Aorta (tissue), 5 donors: Measurements from ENCODE around the gene KRI1. TPM values are rescaled to one million over a fixed set of nuclear protein-coding genes. Genes with fewer than 3 reads are reported as not detected.

Source experiments
- ATAC-seq: fragments of 200-7000 bp; cut with Tn5 transposase; one replicate; pipeline ENCODE4 v1.9.1; 2022; ENCODE audit warnings: moderate library complexity; ENCODE audit not compliant: low FRiP score
- DNase-seq, 2 donors: peaks; one replicate each; pipeline ENCODE4 v3.0.0-alpha.2; 2020
- H3K27ac ChIP-seq, 2 donors: one replicate each; pipeline ENCODE4 v1.5.1; 2013; ENCODE audit warnings: low read length in 2 of 2, mild to moderate bottlenecking in 2 of 2, moderate library complexity in 2 of 2, control low read depth in 1 of 2, inconsistent platforms in 1 of 2, low read depth in 1 of 2
- H3K27me3 ChIP-seq, 2 donors: one replicate each; pipeline ENCODE4 v1.6.1; 2013; ENCODE audit warnings: control low read depth in 1 of 2, low read length in 1 of 2, mild to moderate bottlenecking in 1 of 2, moderate library complexity in 1 of 2; ENCODE audit not compliant: insufficient read depth in 2 of 2, control insufficient read depth in 1 of 2
- H3K36me3 ChIP-seq, 2 donors: one replicate each; pipeline ENCODE4 v1.6.1; 2013; ENCODE audit warnings: control low read depth in 1 of 2, low read length in 1 of 2, mild to moderate bottlenecking in 1 of 2; ENCODE audit not compliant: insufficient read depth in 2 of 2, control insufficient read depth in 1 of 2
- H3K4me1 ChIP-seq, 2 donors: one replicate each; pipeline ENCODE4 v1.6.1; 2013; ENCODE audit warnings: low read length in 2 of 2, control low read depth in 1 of 2, mild to moderate bottlenecking in 1 of 2, moderate library complexity in 1 of 2; ENCODE audit not compliant: insufficient read depth in 2 of 2, control insufficient read depth in 1 of 2
- H3K4me3 ChIP-seq, 2 donors: one replicate each; pipeline ENCODE4 v1.5.1; 2013; ENCODE audit warnings: low read length in 2 of 2, control low read depth in 1 of 2, mild to moderate bottlenecking in 1 of 2
- H3K9me3 ChIP-seq: one replicate; pipeline ENCODE4 v1.6.1; 2013; ENCODE audit warnings: mild to moderate bottlenecking, low read length; ENCODE audit not compliant: control insufficient read depth
- WGBS, 2 donors: extraction: QIAGEN DNeasy Blood & Tissue Kit; methylation state at CpG; one replicate each; pipeline ENCODE4 v1.1.7; 2013; 5-methylcytosine and 5-hydroxymethylcytosine counted together
- intact Hi-C, 2 donors: fragments of 100-400 bp; cut with DNase I; formaldehyde crosslinking; loops; one replicate each; pipeline versions ENCODE4 v1.14.2 to v1.15.0; 2022
- polyA plus RNA-seq, 2 donors: library from polyadenylated mRNA; stranded (reverse); fragments of 200-250 nt; gene quantifications; one replicate each; pipeline ENCODE4 v1.2.3, GENCODE V29; 2013
- total RNA-seq, 2 donors: library from RNA; stranded (reverse); fragmentation: NEBNext Ultra II Directional; extraction: Animal tissue kit (Norgen Biotek cat#: 25700); gene quantifications; one replicate each; pipeline ENCODE4 v1.2.1, GENCODE V29; 2021
- donor health status: healthy with polysubstance abuse.
- donor health status: Bipolar disorder and iron deficiency.
- donor health status: DM: no; HTN: no; CAD: no.
- donor health status: DM: no; HTN: no; CAD: no.
- donor health status: DM: yes; HTN: yes; CAD: no.

KRI1 gene
- total and polyA plus RNA-seq, 4 donors, result 6.4 to 41.0 (median 17.3) TPM

DNA sequence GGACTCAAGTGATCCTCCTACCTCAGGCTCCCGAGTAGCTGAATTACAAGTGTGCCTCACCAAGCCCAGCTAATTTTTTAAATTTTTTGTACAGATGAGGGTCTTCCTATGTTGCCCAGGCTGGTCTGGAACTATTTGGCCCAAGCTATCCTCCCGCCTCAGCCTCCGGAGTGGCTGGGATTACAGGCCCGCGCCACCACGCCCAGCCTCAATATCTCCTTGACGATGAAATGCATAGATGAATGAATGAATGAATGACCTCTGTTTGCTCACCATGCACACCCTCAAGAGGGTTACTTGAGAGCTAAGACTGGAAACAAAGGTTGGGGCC lies 36.2 kb upstream of the KRI1 start:
- Histone ChIP-seq H3K4me1 (peaks cover 2 to 4% of the 10 kb centered on the region in 2 donors), H3K27me3 (no peaks in the 10 kb centered on the region), H3K4me3 (peak overlapping the region in 1 of 2 donors; percentile 97), H3K27ac (no peak overlapping the region), H3K9me3 (no peaks in the 10 kb centered on the region), H3K36me3 (no peaks in the 10 kb centered on the region)
- 21 to 24% methylated on average over 7 of the region's 7 CpGs for WGBS, 2 donors
- intact Hi-C loops, result no loop called here
- no peak for DNase-seq
- no peak for ATAC-seq

DNA sequence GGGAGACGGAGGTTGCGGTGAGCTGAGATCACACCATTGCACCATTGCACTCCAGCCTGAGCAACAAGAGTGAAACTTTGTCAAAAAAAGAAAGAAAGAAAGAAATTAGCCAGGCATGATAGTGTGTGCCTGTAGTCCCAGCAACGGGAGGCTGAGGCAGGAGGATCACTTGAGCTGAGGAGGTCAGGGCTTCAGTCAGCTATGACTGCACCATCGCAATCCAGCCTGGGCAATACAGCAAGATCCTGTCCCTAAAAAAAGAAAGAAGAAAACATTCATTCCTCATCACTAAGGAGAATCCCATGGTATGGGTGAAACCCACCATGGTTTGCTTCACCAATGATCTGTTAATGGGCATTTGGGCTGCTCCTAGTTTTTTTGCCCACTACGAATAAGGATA lies 34.3 kb upstream of the KRI1 start:
- 82 to 89% methylated on average over 5 of the region's 5 CpGs for WGBS, 2 donors
- no peak overlapping the region for H3K4me3 ChIP-seq
- H3K36me3 ChIP-seq, result no peaks in the 10 kb centered on the region
- no peaks in the 10 kb centered on the region for H3K27me3 ChIP-seq
- intact Hi-C loops, result no loop called here
- peaks cover 2 to 4% of the 10 kb centered on the region in 2 donors for H3K4me1 ChIP-seq
- no peak overlapping the region for H3K27ac ChIP-seq
- ATAC-seq, result no peak
- no peak for DNase-seq
- no peaks in the 10 kb centered on the region for H3K9me3 ChIP-seq

- DNase-seq (no peak), ATAC-seq (no peak)
- Histone ChIP-seq H3K9me3 (no peaks in the 10 kb centered on the region), H3K4me3 (no peak overlapping the region), H3K27ac (no peak overlapping the region), H3K36me3 (no peaks in the 10 kb centered on the region), H3K4me1 (no peaks in the 10 kb centered on the region), H3K27me3 (no peaks in the 10 kb centered on the region)
- 71 to 73% methylated on average over 9 of the region's 9 CpGs for WGBS, 2 donors
- intact Hi-C loops, result no loop called here
Observed at GRCh38 chr19:10593820-10594637, 28.2 kb upstream of the KRI1 start.

GRCh38 chr19:10593148-10593547 lies 27.3 kb upstream of the KRI1 start:
- H3K4me1 ChIP-seq, result no peaks in the 10 kb centered on the region
- WGBS, 2 donors, result 93 to 97% methylated on average over 7 of the region's 7 CpGs
- H3K36me3 ChIP-seq, result no peaks in the 10 kb centered on the region
- no peaks in the 10 kb centered on the region for H3K9me3 ChIP-seq
- no peaks in the 10 kb centered on the region for H3K27me3 ChIP-seq
- no peak overlapping the region for H3K4me3 ChIP-seq
- intact Hi-C loops, result no loop called here
- no peak overlapping the region for H3K27ac ChIP-seq
- ATAC-seq (no peak), DNase-seq (no peak)

GRCh38 chr19:10587839-10588150 lies 22.0 kb upstream of the KRI1 start:
- ATAC-seq (no peak), DNase-seq (no peak)
- intact Hi-C loops, result no loop called here
- H3K4me3 ChIP-seq, result no peak overlapping the region
- H3K4me1 ChIP-seq, result no peaks in the 10 kb centered on the region
- H3K27ac ChIP-seq, result no peak overlapping the region
- 84 to 85% methylated on average over 2 of the region's 2 CpGs for WGBS, 2 donors
- no peaks in the 10 kb centered on the region for H3K9me3 ChIP-seq
- no peaks in the 10 kb centered on the region for H3K27me3 ChIP-seq
- H3K36me3 ChIP-seq, result no peaks in the 10 kb centered on the region

DNA sequence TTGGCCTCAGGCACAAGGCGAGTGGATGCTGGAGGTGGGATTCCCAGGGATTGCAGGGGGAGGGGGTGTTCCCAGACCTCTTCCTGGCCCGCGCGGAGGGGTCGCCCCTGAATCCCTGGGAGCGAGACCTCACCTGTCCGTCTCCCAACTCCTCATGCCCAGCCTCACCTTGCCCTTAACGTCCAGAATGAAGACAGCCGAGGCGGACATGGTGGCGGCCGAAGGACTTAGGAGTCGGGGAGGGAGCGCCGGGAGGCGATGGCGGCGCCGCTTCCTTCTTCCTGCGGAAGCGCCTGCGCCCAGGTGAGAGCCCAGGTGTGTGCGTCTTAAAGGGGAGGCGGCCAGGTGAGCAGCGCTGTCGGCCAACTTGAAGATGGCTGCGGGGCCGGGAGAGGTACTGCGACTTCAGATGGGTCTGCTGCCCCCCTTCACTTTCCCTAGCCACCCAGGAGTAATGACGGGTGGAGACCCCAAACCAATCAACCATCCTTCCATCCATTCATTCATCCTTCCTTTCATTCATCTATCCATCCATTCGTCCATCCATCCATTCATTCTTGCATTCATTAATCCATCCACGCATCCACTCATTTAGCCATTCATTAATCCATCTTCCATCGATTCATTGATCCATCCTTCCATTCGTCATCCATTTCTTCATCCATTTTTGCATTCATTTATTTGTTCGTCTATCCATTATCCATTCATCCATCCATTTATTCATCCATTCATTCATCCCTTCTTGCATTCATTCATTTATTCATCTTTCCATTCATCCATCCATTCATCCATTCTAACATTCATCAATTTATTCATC lies 21.4 kb upstream of the KRI1 start, which contains the start of gene AP1M2:
AP1M2 (minus strand) TSS at position 291 of the 817 bp plus-strand sequence; CDS start at position 210, 81 bp downstream.
- no peaks in the 10 kb centered on the region for H3K27me3 ChIP-seq
- 16% methylated on average over 30 to 35 of the region's 35 CpGs for WGBS, 2 donors
- intact Hi-C loops, result no loop called here

DNA sequence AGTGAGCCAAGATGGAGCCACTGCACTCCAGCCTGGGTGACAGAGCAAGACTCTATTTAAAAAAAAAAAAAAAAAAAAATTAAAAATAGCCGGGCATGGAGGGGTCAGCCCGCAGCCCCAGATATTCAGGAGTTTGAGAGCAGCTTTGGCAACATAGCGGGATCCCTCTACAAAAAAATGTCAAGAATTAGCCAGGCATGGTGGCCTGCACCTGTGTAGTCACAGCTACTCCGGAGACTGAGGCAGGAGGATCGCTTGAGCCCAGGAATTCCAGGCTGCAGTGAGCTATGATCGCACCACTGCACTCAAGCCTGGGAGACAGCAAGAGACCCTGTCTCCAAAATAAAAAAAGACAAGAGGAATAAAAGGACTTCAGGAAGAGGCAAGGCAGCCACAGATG lies 20.6 kb upstream of the KRI1 start:
- H3K4me3 ChIP-seq, result no peak overlapping the region
- 63 to 81% methylated on average over 6 of the region's 6 CpGs for WGBS, 2 donors
- no peaks in the 10 kb centered on the region for H3K27me3 ChIP-seq
- no peaks in the 10 kb centered on the region for H3K36me3 ChIP-seq
- intact Hi-C loops, result no loop called here
- H3K27ac ChIP-seq, result no peak overlapping the region
- ATAC-seq (no peak), DNase-seq (no peak)
- H3K4me1 ChIP-seq, result no peaks in the 10 kb centered on the region
- no peaks in the 10 kb centered on the region for H3K9me3 ChIP-seq

More for the DNA sequence above, 21.4 kb upstream of the KRI1 start, which contains the start of gene AP1M2:
- H3K36me3 ChIP-seq, result no peaks in the 10 kb centered on the region
- no peak within 1 kb of the TSS for H3K27ac ChIP-seq
- no peak for DNase-seq
- no peak for ATAC-seq
- H3K4me1 ChIP-seq, result no peaks in the 10 kb centered on the region
- no peak within 1 kb of the TSS for H3K4me3 ChIP-seq
- no peaks in the 10 kb centered on the region for H3K9me3 ChIP-seq

DNA sequence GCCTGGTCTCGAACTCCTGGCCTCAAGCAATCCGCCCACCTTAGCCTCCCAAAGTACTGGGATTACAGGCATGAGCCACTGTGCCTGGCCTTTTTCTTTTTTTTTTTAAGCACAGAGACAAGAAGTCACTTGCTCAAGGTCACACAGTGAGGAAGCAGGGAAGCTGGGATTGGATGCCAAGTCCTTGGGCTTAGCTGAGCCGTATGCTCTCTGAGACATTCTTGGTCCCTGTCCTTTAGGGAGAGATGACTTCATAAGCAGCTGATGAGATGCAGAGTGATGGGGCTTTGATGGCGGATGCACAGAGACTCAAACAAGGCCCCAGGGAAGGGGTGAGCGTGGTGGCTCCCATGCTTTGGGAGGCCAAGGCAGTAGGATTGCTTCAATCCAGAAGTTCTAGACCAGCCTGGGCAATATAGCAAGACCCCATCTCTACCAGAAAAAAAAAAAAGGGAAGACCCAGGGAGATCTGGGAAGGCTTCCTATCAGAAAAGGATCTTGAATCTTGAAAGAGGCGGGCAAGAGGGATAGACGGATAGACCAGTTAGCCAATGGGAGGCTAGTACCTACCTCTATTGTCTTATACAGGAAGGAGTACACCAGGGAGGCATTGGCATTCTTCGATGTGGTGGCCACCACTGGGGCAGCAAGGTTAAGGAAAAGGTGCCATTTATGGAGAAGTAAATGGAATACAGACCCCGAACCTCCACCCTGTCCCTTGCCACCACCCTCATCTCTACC lies 17.4 kb upstream of the KRI1 start:
- no peaks in the 10 kb centered on the region for H3K36me3 ChIP-seq
- no peaks in the 10 kb centered on the region for H3K27me3 ChIP-seq
- no peaks in the 10 kb centered on the region for H3K9me3 ChIP-seq
- WGBS, 2 donors, result 81 to 85% methylated on average over 9 of the region's 9 CpGs
- ATAC-seq (no peak), DNase-seq (no peak)
- H3K4me3 ChIP-seq, result no peak overlapping the region
- intact Hi-C loops, result loop anchor here in 1 of 2 donors (5.0 kb wide), 1 partner anchor 114 kb away; no protein-coding TSS in a partner anchor
- no peak overlapping the region for H3K27ac ChIP-seq
- no peaks in the 10 kb centered on the region for H3K4me1 ChIP-seq
